Stimulated activated CD8-positive, alpha-beta memory T cell treated with anti-CD3 and anti-CD28 coated beads, Interleukin-12 subunit alpha, Interleukin-12 subunit beta, amount 100 ng/mL, for 4 hours (primary cell): ENCODE data around the gene CFAP161.

Experiments used
- DNase-seq: peaks from one replicate; pipeline ENCODE4 v3.0.0-alpha.2; 2020; ENCODE audit warnings: low read depth

CFAP161 gene, protein sequence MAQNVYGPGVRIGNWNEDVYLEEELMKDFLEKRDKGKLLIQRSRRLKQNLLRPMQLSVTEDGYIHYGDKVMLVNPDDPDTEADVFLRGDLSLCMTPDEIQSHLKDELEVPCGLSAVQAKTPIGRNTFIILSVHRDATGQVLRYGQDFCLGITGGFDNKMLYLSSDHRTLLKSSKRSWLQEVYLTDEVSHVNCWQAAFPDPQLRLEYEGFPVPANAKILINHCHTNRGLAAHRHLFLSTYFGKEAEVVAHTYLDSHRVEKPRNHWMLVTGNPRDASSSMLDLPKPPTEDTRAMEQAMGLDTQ

DNA sequence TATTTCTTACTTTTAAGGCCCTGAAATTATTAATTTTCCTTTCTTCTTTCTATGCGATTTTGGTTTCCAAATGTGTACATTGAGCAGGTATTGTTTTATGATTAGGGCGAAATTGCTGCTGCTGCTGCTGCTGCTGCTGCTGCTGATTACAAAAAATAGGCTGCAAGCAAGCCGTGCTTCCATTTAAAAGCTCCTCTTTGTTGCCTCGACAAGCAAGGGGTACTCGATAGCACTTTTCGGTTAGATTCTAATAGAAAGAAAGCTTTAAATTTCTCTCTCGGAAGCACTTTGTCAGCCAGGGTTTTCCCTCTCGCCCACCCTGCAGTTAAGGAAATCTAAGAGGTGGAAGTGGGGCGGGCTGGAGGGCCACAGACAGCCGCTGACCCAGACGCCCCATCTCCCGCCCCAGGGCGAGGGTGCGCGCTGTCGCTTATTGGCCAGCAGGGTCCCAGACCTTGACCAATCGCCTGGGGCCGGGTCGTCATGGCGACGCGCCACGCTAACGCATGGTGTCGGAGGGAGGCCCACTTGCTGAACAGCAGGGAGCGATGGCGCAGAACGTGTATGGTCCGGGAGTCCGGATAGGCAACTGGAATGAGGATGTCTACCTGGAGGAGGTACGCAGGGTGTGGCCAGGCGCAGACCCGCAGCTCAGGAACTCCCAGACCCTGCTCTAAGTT is at the start of gene CFAP161:
TSS of gene CFAP161 (plus strand) at position 489 of the 680 bp plus-strand sequence. CDS start at position 549, 60 bp downstream.
- DNase-seq, result no peak

DNA sequence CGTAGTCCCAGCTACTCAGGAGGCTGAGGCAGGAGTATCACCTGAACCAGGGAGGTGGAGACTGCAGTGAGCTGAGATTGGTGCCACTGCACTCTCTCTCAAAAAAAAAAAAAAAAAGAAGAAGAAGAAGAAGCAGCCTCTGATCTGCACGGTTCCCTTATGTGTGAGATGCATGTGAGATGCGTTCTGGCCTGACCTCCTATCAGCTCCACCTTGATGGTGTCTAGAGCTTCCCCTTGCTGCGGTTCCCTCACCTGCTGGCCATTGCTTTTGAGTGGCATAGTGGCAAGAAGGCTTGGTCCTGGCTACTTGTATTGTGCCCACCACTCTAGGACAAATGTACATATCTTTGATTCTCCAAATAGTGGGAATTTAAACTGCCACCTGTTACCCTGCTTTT is 49.4 kb upstream of the CFAP161 start:
- no peak for DNase-seq

DNA sequence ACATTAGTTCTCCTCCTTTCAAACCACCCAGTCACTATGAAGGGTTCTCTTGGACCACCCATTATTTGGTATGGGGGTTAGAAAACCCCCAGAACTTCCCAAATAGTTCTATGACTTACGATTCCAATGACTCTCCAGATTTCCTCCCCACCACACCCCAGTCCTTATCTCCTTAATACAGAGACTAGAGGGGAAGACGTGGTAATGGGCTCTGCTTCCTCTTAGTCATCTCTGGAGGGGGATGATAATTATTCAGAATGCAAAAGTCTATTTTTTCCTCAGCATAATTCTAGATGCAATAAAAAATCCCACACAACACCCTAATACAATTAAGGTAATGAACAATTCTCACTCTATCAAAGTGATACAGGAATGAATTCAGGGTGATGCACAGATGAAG is 48.9 kb upstream of the CFAP161 start:
- no peak for DNase-seq

GRCh38 chr15:81085898-81086297 is 48.2 kb upstream of the CFAP161 start:
- no peak for DNase-seq

DNA sequence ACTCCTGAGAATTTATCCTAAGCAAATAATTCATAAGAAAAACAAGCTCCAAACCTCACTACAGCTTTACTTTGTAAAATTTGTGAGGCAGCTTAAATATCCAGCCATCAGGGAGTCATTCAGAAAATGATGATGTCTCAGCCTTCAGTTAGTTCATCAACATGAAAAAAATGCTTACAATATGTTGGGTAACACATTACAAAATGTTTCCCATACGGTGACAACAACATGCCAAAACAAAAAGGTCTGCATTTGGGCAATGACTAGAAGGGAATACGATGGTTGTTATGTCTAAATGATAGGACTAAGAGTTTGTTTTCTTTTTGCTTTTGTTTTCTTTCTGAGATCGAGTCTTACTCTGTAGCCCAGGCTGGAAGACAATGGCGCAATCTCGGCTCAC is 47.0 kb upstream of the CFAP161 start:
- no peak for DNase-seq

DNA sequence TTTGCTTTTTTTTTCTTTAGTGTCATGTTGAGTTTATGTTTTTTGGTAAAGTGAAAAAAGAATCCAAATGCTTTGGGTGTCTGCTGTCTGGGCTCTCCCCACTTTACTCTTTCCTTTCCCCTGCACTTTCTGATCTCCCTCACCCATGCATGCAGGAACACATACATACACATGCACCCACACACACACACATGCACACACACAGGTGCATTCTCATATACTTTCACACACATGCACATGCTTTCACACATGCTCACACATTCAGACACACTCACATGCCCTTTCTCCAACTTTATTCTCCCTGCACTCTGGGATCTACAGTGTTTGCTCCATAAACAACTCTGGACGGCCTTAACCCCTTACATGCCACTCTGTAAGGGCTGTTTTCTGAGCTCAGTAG is 46.4 kb upstream of the CFAP161 start:
- DNase-seq, result no peak

DNA sequence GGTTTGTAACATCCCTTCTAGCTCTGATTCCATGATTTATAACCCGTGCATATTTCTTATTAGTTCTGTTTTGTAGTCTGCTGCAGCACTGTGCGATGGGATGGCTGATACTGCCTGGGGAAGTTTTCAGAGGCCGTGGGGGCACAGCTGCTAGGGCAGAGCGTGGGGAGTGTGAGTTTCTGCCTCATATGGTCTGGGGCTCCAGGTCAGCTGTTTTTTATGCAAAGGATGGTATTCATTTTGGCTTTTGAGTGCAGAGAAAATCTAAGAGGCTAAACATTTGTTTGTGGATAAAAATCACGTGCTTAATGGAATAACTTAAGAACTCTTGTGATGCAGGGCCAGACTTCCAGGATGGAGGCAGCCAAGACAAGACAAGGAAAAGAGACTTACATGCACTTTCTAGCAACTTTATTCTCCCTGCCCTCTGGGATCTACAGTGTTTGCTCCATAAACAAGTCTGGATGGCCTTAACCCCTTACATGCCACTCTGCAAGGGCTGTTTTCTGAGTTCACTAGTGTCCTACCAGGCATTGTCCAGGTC is 45.5 kb upstream of the CFAP161 start:
- DNase-seq, result no peak

DNA sequence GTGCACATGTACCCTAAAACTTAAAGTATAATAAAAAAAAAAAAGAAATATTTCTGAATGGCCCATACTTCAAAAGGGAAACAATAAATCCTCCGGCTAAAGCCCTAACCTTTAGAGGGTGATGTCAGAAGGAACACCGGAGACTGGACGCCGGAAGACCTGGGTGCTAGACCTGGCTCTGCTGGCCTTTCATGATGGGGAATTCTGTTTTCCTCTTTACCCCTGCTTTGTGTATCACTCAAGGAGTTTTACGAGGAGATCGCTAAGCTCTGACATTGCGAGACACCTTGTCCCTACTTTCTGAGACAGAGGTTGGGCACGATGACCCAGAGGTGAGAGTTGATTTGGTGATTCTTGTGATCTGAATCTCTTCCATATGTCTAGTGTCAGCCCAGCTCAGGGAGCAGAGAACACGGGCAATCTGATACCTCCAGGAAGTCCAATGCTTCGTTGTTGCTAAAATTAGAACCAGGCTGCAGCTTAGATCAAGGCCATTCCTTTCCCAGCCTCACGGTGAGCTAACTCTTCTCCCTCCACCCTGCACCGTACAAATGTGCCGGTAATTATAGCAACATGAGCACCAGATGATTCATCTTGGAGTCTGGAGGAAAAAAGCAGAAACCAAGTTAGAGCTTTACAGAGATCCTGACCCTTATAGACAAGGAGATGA is 42.0 kb upstream of the CFAP161 start:
- no peak for DNase-seq

- no peak for DNase-seq
These were observed 41.5 kb upstream of the CFAP161 start for GRCh38 chr15:81092559-81092902.

DNA sequence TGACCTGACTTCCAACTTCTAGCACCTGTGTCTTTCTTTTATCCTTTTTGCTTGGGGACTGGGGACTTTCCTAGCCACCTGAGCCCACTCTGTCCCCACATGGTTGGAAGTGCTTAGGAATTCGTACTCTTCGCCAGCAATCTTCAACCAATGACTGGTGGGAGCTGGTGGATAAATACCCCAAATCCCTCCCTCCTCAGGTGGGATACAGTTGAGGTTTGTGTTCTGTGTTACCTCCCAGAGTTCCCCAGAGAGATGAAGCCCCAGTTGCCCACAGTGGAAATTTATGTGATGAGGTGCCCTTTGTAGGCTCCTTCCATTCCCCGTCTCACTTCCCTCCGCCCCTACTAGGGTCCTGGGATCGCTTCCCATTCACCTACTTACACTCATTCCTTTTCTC is 40.1 kb upstream of the CFAP161 start:
- no peak for DNase-seq

GRCh38 chr15:81095690-81096365 is 38.2 kb upstream of the CFAP161 start:
- DNase-seq, result no peak

- DNase-seq, result no peak
These were observed 37.7 kb upstream of the CFAP161 start for GRCh38 chr15:81096398-81096797.

DNA sequence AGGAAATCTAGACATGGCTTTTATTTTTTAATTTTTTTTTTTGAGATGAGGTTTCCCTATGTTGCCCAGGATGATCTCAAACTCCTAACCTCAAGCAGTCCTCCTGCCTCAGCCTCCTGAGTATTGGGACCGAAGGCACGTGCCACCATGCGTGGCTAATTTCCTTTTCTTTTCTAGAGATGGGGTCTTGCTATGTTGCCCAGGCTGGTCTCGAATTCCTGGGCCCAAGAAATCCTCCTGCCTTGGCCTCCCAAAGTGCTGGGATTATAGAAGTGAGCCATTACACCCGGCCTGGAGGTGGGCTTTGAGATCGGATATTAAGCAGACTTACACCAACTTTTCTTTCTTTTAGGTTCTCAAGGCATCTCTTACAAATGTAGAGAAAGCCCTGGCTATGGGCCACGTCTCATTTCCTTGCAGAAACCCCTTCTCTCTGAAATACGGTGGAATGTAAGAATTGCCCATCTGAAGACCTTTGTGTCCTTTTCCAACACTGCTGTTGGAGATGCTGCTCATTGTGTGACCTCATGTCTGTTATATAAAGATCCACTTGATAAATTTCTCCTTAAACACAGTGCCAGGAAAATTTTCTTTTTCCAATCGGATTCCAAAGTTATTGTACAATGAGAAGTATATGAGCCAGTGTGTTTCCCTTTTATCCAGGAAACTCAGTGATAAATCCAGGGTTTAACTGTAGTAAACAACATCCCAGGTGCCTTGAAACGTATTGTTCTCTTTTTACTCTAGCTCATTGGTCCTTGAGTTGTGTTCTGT is 36.8 kb upstream of the CFAP161 start:
- DNase-seq, result no peak

- no peak for DNase-seq
These were observed 36.2 kb upstream of the CFAP161 start for GRCh38 chr15:81097890-81098280.

DNA sequence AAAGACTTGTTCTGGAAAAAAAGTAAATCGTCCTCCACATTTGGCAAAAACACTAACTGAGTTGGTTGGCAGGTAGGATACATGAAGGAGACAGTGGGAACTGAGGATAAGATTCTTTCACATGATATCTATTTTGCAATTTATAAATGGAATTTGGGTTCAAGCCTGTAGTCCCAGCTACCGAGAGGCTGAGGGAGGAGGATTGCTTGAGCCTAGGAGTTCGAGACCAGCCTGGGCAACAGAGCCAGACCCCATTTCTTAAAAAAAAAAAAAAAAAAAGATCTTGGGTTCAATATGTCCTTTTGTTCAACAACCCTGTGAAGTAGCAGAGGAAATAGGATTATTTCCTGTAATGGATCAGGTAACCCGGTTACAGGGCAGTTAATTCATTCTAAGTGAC is 35.7 kb upstream of the CFAP161 start:
- no peak for DNase-seq

DNA sequence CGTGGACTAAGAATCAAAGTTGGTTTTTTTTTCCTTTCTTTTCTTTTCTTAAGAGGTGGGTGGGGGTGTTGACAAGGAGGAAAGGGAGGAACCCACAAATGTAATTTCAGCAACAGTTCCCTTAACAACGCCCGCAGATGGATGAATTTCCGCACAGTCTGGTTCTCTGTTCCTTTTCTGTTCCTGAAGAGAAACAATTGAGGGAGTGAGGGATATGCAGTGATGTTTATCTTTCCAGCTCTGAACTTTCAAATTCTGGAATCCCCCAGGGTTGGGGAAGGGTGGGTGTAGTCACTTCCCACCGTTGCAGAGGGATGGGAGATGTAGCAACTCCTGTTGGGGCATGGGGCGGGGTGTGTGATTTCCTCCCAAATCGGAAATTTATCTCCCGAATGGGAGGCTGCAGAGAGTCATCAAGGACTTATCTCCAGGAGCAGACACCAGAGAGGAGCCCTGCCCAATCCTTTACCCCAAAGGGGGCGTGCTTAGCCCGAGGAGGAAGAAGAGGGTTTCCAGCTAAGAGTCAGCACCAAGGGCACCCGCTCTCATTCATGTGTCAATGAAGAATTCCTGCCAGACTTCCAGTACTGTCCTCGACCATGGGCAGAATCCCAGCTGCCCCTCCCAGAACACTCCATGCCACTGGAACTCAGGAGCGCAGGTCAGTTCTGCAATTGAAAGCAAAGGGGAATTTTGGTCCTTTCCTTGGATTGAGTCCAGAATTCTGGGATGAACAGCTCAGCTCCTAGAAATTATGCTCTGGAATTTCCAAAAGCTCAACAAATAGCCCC is 35.0 kb upstream of the CFAP161 start:
- no peak for DNase-seq

GRCh38 chr15:81101894-81102815 is 31.9 kb upstream of the CFAP161 start:
- no peak for DNase-seq

DNA sequence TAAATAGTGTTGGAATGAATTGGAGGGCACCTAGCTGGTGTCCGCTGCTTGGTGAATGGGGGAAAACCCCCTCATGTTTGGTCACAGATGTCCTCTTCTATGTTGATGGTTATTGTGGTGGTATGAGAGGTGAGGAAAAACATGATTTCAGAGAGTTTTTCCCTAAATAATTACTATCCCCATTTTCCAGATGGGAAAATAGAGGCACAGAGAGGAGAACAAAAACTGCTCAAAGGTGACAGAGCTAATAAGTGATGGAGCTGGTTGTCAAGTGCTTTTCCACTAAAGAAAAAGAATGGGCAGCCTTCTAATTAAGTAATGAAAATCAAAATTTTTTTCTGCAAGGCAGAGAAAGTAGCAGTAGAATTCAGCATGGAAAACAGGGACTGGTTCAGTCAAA is 30.2 kb upstream of the CFAP161 start:
- no peak for DNase-seq

DNA sequence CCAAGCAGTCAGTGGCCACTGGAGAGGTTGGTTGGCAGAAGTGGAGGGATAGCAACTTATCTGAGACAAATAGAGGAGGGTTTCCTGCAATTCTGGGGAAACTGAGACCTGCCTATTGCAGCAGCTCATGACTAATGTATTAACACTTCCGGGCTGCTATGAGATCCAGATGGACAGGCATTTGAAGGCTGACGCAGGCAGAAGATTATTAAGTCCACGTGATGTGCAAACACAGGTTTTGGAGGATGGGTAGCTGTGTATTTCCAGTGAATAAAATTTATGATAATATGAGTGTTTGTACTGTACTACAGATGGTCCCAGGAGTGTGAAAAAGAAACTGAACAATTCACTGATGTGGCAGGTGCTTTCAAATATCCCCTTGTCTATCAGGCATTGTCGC is 28.5 kb upstream of the CFAP161 start:
- DNase-seq, result no peak

GRCh38 chr15:81106560-81106959 is 27.5 kb upstream of the CFAP161 start:
- no peak for DNase-seq
